Spinal cord (tissue), 10 donors: Measurements from ENCODE around the gene UMODL1. TPM values are rescaled to one million over a fixed set of nuclear protein-coding genes. Genes with fewer than 3 reads are reported as not detected.
"Not testable (repeated sequence)": the region's sequence is repeated elsewhere in the genome, so short reads cannot be mapped to it uniquely, and the experiment has no call there.

Experiments used
- DNase-seq, 6 donors: peaks; one replicate each; pipeline versions ENCODE4 v3.0.0 to v3.0.0-alpha.2; 2013 to 2015; ENCODE audit warnings: low spot score in 6 of 6, low read depth in 4 of 6
- H3K27ac ChIP-seq: one replicate; pipeline ENCODE4 v1.5.1; 2013; ENCODE audit warnings: low read depth, low read length, control low read depth
- H3K27me3 ChIP-seq: one replicate; pipeline ENCODE4 v1.6.1; 2013; ENCODE audit warnings: low read length; ENCODE audit not compliant: control insufficient read depth, insufficient read depth
- H3K36me3 ChIP-seq: one replicate; pipeline ENCODE4 v1.6.1; 2013; ENCODE audit warnings: low read length; ENCODE audit not compliant: control insufficient read depth, insufficient read depth
- H3K4me1 ChIP-seq: one replicate; pipeline ENCODE4 v1.6.1; 2013; ENCODE audit warnings: low read length; ENCODE audit not compliant: control insufficient read depth, insufficient read depth
- H3K4me3 ChIP-seq: one replicate; pipeline ENCODE4 v1.5.1; 2013; ENCODE audit warnings: low read depth, low read length, control low read depth
- H3K9me3 ChIP-seq: one replicate; pipeline ENCODE4 v1.6.1; 2013; ENCODE audit warnings: low read length; ENCODE audit not compliant: control insufficient read depth, insufficient read depth
- WGBS: methylation state at CpG from one replicate; pipeline ENCODE4 v1.1.5; 2013; ENCODE audit warnings: missing lambda C conversion rate; ENCODE audit not compliant: insufficient coverage; 5-methylcytosine and 5-hydroxymethylcytosine counted together
- polyA plus RNA-seq, 2 donors: library from polyadenylated mRNA; unstranded; fragments of 120-200 nt; gene quantifications; one replicate each; pipeline ENCODE4 v1.2.1, GENCODE V29; 2013; ENCODE audit not compliant: insufficient read length in 2 of 2
- total RNA-seq, 2 donors: library from RNA; depleted of rRNA in 1 of 2; stranded (reverse); fragments of 120-200 nt in 1 of 2; fragments of >200 nt in 1 of 2; gene quantifications; one replicate each; pipeline versions ENCODE4 v1.2.3 to v1.2.4, GENCODE V29; 2013 to 2014
- donor health status: healthy.

UMODL1 gene
- total and polyA plus RNA-seq, 4 donors, result 0.11 to 0.21 (median 0.17) TPM; not detected in 1

- Histone ChIP-seq H3K27ac (no peak overlapping the region), H3K27me3 (no peaks in the 10 kb centered on the region), H3K4me3 (no peak overlapping the region), H3K4me1 (peaks cover 27% of the 10 kb centered on the region), H3K9me3 (no peaks in the 10 kb centered on the region), H3K36me3 (no peaks in the 10 kb centered on the region)
- DNase-seq, result no peak
- WGBS, result 88% methylated on average over 6 of the region's 8 CpGs
Observed at GRCh38 chr21:42115136-42115683, 44.1 kb downstream of the UMODL1 start.

- H3K27ac ChIP-seq, H3K27me3 ChIP-seq, DNase-seq, H3K36me3 ChIP-seq, H3K9me3 ChIP-seq, H3K4me3 ChIP-seq: not testable (repeated sequence)
- H3K4me1 ChIP-seq, result peaks cover 30% of the 10 kb centered on the region
- WGBS, result 83% methylated on average over 1 of the region's 6 CpGs
Observed at GRCh38 chr21:42116551-42116950, 45.4 kb downstream of the UMODL1 start.

- peak overlapping the region; percentile 9 for H3K4me3 ChIP-seq
- H3K36me3 ChIP-seq, result no peaks in the 10 kb centered on the region
- H3K9me3 ChIP-seq, result no peaks in the 10 kb centered on the region
- H3K27me3 ChIP-seq, result no peaks in the 10 kb centered on the region
- H3K27ac ChIP-seq, result no peak overlapping the region
- H3K4me1 ChIP-seq, result peaks cover 24% of the 10 kb centered on the region
- peak; percentile 70 to 95 (median 80) for DNase-seq
- 10% methylated on average over 9 of the region's 15 CpGs for whole genome bisulfite sequencing
Observed at GRCh38 chr21:42117229-42117966, 46.3 kb downstream of the UMODL1 start.

- no peaks in the 10 kb centered on the region for H3K36me3 ChIP-seq
- no peak for DNase-seq
- H3K27ac ChIP-seq, result no peak overlapping the region
- H3K9me3 ChIP-seq, result no peaks in the 10 kb centered on the region
- no peak overlapping the region for H3K4me3 ChIP-seq
- H3K4me1 ChIP-seq, result peaks cover 23% of the 10 kb centered on the region
- no peaks in the 10 kb centered on the region for H3K27me3 ChIP-seq
- 88% methylated on average over 10 of the region's 12 CpGs for WGBS
Observed at GRCh38 chr21:42117967-42118780, 47.1 kb downstream of the UMODL1 start.

GRCh38 chr21:42118901-42119300, 47.8 kb downstream of the UMODL1 start:
- no peak overlapping the region for H3K4me3 ChIP-seq
- H3K36me3 ChIP-seq, result no peaks in the 10 kb centered on the region
- WGBS, result 48% methylated on average over 15 of the region's 15 CpGs
- peaks cover 21% of the 10 kb centered on the region for H3K4me1 ChIP-seq
- no peak for DNase-seq
- no peak overlapping the region for H3K27ac ChIP-seq
- no peaks in the 10 kb centered on the region for H3K27me3 ChIP-seq
- no peaks in the 10 kb centered on the region for H3K9me3 ChIP-seq

GRCh38 chr21:42120101-42120902, 49.2 kb downstream of the UMODL1 start:
- Histone ChIP-seq H3K27me3 (no peaks in the 10 kb centered on the region), H3K4me3 (no peak overlapping the region), H3K4me1 (peaks cover 21% of the 10 kb centered on the region), H3K9me3 (no peaks in the 10 kb centered on the region), H3K36me3 (no peaks in the 10 kb centered on the region), H3K27ac (no peak overlapping the region)
- peak in 2 of 6 donors; percentile 50 to 51 for DNase-seq
- 67% methylated on average over 7 of the region's 11 CpGs for WGBS

GRCh38 chr21:42120903-42121535, 49.9 kb downstream of the UMODL1 start:
- Histone ChIP-seq H3K4me1 (peaks cover 26% of the 10 kb centered on the region), H3K36me3 (no peaks in the 10 kb centered on the region), H3K27ac (no peak overlapping the region), H3K4me3 (no peak overlapping the region), H3K9me3 (no peaks in the 10 kb centered on the region), H3K27me3 (no peaks in the 10 kb centered on the region)
- WGBS, result 70% methylated on average over 8 of the region's 13 CpGs
- DNase-seq, result no peak

GRCh38 chr21:42121794-42122193, 50.7 kb downstream of the UMODL1 start:
- Histone ChIP-seq H3K27ac (no peak overlapping the region), H3K4me1 (peaks cover 26% of the 10 kb centered on the region), H3K36me3 (no peaks in the 10 kb centered on the region), H3K27me3 (no peaks in the 10 kb centered on the region), H3K9me3 (no peaks in the 10 kb centered on the region), H3K4me3 (no peak overlapping the region)
- WGBS, result 83% methylated on average over 4 of the region's 4 CpGs
- no peak for DNase-seq

- Histone ChIP-seq H3K4me1 (peaks cover 21% of the 10 kb centered on the region), H3K9me3 (no peaks in the 10 kb centered on the region), H3K4me3 (no peak overlapping the region), H3K27me3 (no peaks in the 10 kb centered on the region), H3K27ac (no peak overlapping the region), H3K36me3 (no peaks in the 10 kb centered on the region)
- no peak for DNase-seq
- WGBS, result 94% methylated on average over 7 of the region's 13 CpGs
Observed at GRCh38 chr21:42122398-42122797, 51.3 kb downstream of the UMODL1 start.
